ENCODE measurements around the gene ACTA1. TPM values are rescaled to one million over a fixed set of nuclear protein-coding genes. Genes with fewer than 3 reads are reported as not detected.

The ACTA1 gene
- total RNA-seq (2022; extraction: Qiagen RNA extraction) = 0.14 to 0.16 TPM (median 0.15 TPM) in 4 of 5 replicates, not detected in the other

DNA sequence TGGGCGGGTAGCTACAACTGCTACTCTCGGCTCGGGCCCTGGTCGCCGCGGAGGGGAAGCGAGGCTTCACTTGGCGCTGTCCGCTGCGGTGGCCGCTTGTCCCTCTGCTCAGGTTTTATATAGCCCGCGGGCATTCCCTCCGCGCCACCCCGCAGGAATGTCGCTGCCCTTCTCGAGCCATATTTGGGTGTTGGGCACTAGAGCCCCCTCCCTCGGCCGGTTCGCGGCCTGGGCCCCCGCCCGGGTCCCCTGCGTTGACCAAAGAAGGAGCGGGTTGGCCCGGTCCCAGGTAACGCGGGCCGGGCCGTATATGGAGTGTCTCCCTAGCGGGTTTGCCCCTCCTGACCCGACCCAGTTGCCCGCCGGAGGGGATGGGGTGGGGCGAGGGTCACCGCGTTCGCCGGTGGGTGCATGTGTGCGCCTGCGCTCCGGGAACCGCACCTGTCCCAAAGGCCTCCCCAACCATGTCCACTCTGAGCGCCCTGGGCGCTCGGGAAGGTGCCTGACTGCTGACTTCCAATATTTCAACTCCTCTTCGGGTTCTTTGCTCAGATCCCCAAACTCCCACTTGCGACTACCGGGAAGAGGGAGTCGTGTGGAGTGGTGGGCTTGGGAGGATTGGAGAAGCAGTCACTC, at the start of gene ACTA1:
Gene ACTA1, minus strand, starts transcription at position 90 of the 636 bp plus-strand sequence. CDS start 979 bp downstream, outside the sequence.

Other genes starting within 250 kb of the ACTA1 start
- 48.8 to 54.7 TPM (median 50.3 TPM) in 5 replicates for gene RAB4A, start 163.0 kb downstream of the ACTA1 start, total RNA-seq (2022; extraction: Qiagen RNA extraction)
- 5.0 to 6.4 TPM (median 6.3 TPM) in 5 replicates for gene CCSAP, start 91.0 kb downstream of the ACTA1 start, total RNA-seq (2022; extraction: Qiagen RNA extraction)
- gene NUP133, start 74.2 kb upstream of the ACTA1 start, total RNA-seq (2022; extraction: Qiagen RNA extraction) = 19.4 to 22.3 TPM (median 21.7 TPM) in 5 replicates
- gene ABCB10, start 124.6 kb upstream of the ACTA1 start, total RNA-seq (2022; extraction: Qiagen RNA extraction) = 16.7 to 21.5 TPM (median 21.3 TPM) in 5 replicates
- gene TAF5L, start 192.0 kb upstream of the ACTA1 start, total RNA-seq (2022; extraction: Qiagen RNA extraction) = 22.7 to 25.2 TPM (median 23.9 TPM) in 5 replicates
- gene URB2, start 192.2 kb upstream of the ACTA1 start, total RNA-seq (2022; extraction: Qiagen RNA extraction) = 13.7 to 15.2 TPM (median 14.4 TPM) in 5 replicates

All from A549 treated with AZD2906 at 1 μM for 4 hours (cell line).